Liver (tissue), 9 donors: ENCODE data around the gene CAMSAP2. TPM values are rescaled to one million over a fixed set of nuclear protein-coding genes. Genes with fewer than 3 reads are reported as not detected.

Source experiments
- DNase-seq: peaks from one replicate; pipeline ENCODE4 v3.0.0-alpha.2; 2017; ENCODE audit warnings: low spot score
- H3K27ac ChIP-seq, 2 donors: one replicate each; pipeline ENCODE4 v1.7.0; 2013; ENCODE audit warnings: inconsistent platforms in 2 of 2, low read length in 2 of 2, control low read depth in 1 of 2, low read depth in 1 of 2, mild to moderate bottlenecking in 1 of 2
- H3K27me3 ChIP-seq, 4 donors: one replicate each; pipeline versions ENCODE4 v1.6.1 to v1.7.0; 2013; ENCODE audit warnings: low read length in 3 of 4, inconsistent platforms in 1 of 4, mild to moderate bottlenecking in 1 of 4, moderate library complexity in 1 of 4; ENCODE audit not compliant: control insufficient read depth in 4 of 4, insufficient read depth in 4 of 4
- H3K36me3 ChIP-seq, 4 donors: one replicate each; pipeline versions ENCODE4 v1.6.1 to v1.7.0; 2013; ENCODE audit warnings: low read length in 3 of 4, mild to moderate bottlenecking in 3 of 4, low read depth in 1 of 4, moderate library complexity in 1 of 4; ENCODE audit not compliant: control insufficient read depth in 4 of 4, insufficient read depth in 3 of 4
- H3K4me1 ChIP-seq, 4 donors: one replicate each; pipeline versions ENCODE4 v1.6.1 to v1.7.0; 2013; ENCODE audit warnings: low read length in 3 of 4, mild to moderate bottlenecking in 3 of 4, moderate library complexity in 1 of 4; ENCODE audit not compliant: control insufficient read depth in 4 of 4, insufficient read depth in 4 of 4
- H3K4me3 ChIP-seq, 3 donors: one replicate each; pipeline versions ENCODE4 v1.6.1 to v1.7.0; 2013; ENCODE audit warnings: low read length in 3 of 3, control low read depth in 1 of 3, low read depth in 1 of 3, mild to moderate bottlenecking in 1 of 3
- H3K9ac ChIP-seq, 2 donors: one replicate each; pipeline ENCODE4 v1.7.0; 2013; ENCODE audit warnings: low read length in 2 of 2, mild to moderate bottlenecking in 2 of 2, moderate library complexity in 2 of 2, control low read depth in 1 of 2, low read depth in 1 of 2
- H3K9me3 ChIP-seq, 4 donors: one replicate each; pipeline versions ENCODE4 v1.6.1 to v1.7.0; 2013; ENCODE audit warnings: low read length in 3 of 4; ENCODE audit not compliant: control insufficient read depth in 4 of 4
- EGR1 ChIP-seq, 2 donors: IDR thresholded peaks; 2 replicates each; pipeline ENCODE4 v1.6.1; 2016 to 2018; ENCODE audit warnings: antibody characterized with exemption in 2 of 2, low read depth in 2 of 2
- FOXA1 ChIP-seq: IDR thresholded peaks from 2 replicates; pipeline ENCODE4 v1.6.1; 2016; ENCODE audit warnings: antibody characterized with exemption
- FOXA2 ChIP-seq: IDR thresholded peaks from 2 replicates; pipeline ENCODE4 v1.6.1; 2016; ENCODE audit warnings: antibody characterized with exemption
- GABPA ChIP-seq, 2 donors: IDR thresholded peaks in 1 of 2; conservative IDR thresholded peaks in 1 of 2; 2 replicates each; pipeline ENCODE4 v1.6.1; 2016; ENCODE audit warnings: antibody characterized with exemption in 2 of 2, mild to moderate bottlenecking in 1 of 2, moderate library complexity in 1 of 2
- HNF4A ChIP-seq, 2 donors: conservative IDR thresholded peaks; 2 replicates each; pipeline ENCODE4 v1.6.1; 2016; ENCODE audit warnings: antibody characterized with exemption in 2 of 2, mild to moderate bottlenecking in 2 of 2
- HNF4G ChIP-seq: IDR thresholded peaks from 2 replicates; pipeline ENCODE4 v1.6.1; 2016; ENCODE audit warnings: antibody characterized with exemption
- JUND ChIP-seq, 2 donors: IDR thresholded peaks; 2 replicates each; pipeline ENCODE4 v1.6.1; 2016; ENCODE audit warnings: antibody characterized with exemption in 2 of 2
- NR2F2 ChIP-seq: IDR thresholded peaks from 2 replicates; pipeline ENCODE4 v1.6.1; 2016; ENCODE audit warnings: antibody characterized with exemption
- RAD21 ChIP-seq, 2 donors: IDR thresholded peaks; 2 replicates each; pipeline ENCODE4 v1.6.1; 2016; ENCODE audit warnings: antibody characterized with exemption in 2 of 2, mild to moderate bottlenecking in 2 of 2
- RXRA ChIP-seq, 2 donors: IDR thresholded peaks; 2 replicates each; pipeline ENCODE4 v1.6.1; 2017 to 2018; ENCODE audit warnings: antibody characterized with exemption in 2 of 2, mild to moderate bottlenecking in 1 of 2
- SP1 ChIP-seq: IDR thresholded peaks from 2 replicates; pipeline ENCODE4 v1.6.1; 2018; ENCODE audit warnings: antibody characterized with exemption, mild to moderate bottlenecking
- TAF1 ChIP-seq: conservative IDR thresholded peaks from 2 replicates; pipeline ENCODE4 v1.6.1; 2016; ENCODE audit warnings: antibody characterized with exemption, mild to moderate bottlenecking
- YY1 ChIP-seq: IDR thresholded peaks from 2 replicates; pipeline ENCODE4 v1.6.1; 2016; ENCODE audit warnings: antibody characterized with exemption, mild to moderate bottlenecking
- WGBS: extraction: QIAGEN DNeasy Blood & Tissue Kit; methylation state at CpG from one replicate; pipeline ENCODE4 v1.1.7; 2013; 5-methylcytosine and 5-hydroxymethylcytosine counted together
- polyA plus RNA-seq, 2 donors: library from polyadenylated mRNA; stranded (reverse) in 1 of 2; unstranded in 1 of 2; fragments of 200-250 nt in 1 of 2; fragments of >200 nt in 1 of 2; fragmentation: Nextera tagmentation in 1 of 2; extraction: Ambion mirVana in 1 of 2; gene quantifications; one replicate each; pipeline versions ENCODE4 v1.2.1 to v1.2.3, GENCODE V29; 2013 to 2015
- total RNA-seq, 2 donors: library from RNA; depleted of rRNA; stranded (reverse); fragments of >200 nt; gene quantifications; one replicate each; pipeline ENCODE4 v1.2.3, GENCODE V29; 2014
- TF ChIP-seq, protein P1 (sequence below): IDR thresholded peaks from 2 replicates; pipeline ENCODE4 v1.6.1; 2016; ENCODE audit warnings: antibody characterized with exemption
- TF ChIP-seq, protein P2 (sequence below): fragments of 150-350 bp; IDR thresholded peaks from 2 replicates; pipeline ENCODE4 v1.5.1; 2017; ENCODE audit warnings: improper control_type of control experiment, low read depth, low read length; ENCODE audit not compliant: missing input control
- TF ChIP-seq, protein P3 (sequence below): IDR thresholded peaks from 2 replicates; pipeline ENCODE4 v1.6.1; 2016; ENCODE audit warnings: antibody characterized with exemption
- TF ChIP-seq, protein P4 (sequence below): IDR thresholded peaks from 2 replicates; pipeline ENCODE4 v1.6.1; 2016; ENCODE audit warnings: antibody characterized with exemption
- donor health status: healthy.
- donor health status: healthy.
- donor health status: healthy.
- donor health status: healthy.
- donor health status: healthy.

Gene CAMSAP2
- total and polyA plus RNA-seq, 4 donors = 1.9 to 8.6 (median 3.5) TPM

DNA sequence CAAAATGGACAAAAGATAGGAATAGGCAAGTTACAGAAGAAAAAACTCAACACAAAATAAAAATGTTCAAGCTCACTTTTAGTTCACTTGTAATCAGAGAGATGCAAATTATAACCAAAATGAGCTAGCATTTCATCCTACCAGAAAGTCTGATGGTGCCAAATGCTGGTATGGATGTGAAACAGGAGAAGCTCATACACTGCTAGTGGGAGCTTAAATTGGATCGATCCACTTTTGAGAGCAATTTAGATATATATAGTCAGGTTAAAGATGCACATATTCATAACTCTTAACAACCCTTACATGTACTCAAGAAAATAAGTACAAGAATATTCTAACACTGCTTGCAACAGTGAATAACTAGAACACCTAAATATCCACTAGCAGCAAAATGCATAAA, 18.5 kb upstream of the CAMSAP2 start:
- Histone ChIP-seq H3K9me3 (no peaks in the 10 kb centered on the region), H3K4me3 (no peak overlapping the region), H3K9ac (no peak overlapping the region), H3K36me3 (no peaks in the 10 kb centered on the region), H3K27ac (no peak overlapping the region), H3K27me3 (no peaks in the 10 kb centered on the region), H3K4me1 (no peaks in the 10 kb centered on the region)
- 92% methylated on average over 1 of the region's 1 CpG for WGBS
- TF ChIP-seq JUND (IDR thresholded peaks at IDR 0.05) = no peak
- no peak for TF ChIP-seq GABPA (IDR thresholded peaks at IDR 0.05 in 1 of 2, conservative IDR thresholded peaks at IDR 0.05 in 1 of 2)
- no peak for TF ChIP-seq SP1
- TF ChIP-seq, protein P1, sequence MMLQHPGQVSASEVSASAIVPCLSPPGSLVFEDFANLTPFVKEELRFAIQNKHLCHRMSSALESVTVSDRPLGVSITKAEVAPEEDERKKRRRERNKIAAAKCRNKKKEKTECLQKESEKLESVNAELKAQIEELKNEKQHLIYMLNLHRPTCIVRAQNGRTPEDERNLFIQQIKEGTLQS = no peak
- no peak for TF ChIP-seq RAD21 (IDR thresholded peaks at IDR 0.05)
- TF ChIP-seq NR2F2 = no peak
- TF ChIP-seq, protein P2, sequence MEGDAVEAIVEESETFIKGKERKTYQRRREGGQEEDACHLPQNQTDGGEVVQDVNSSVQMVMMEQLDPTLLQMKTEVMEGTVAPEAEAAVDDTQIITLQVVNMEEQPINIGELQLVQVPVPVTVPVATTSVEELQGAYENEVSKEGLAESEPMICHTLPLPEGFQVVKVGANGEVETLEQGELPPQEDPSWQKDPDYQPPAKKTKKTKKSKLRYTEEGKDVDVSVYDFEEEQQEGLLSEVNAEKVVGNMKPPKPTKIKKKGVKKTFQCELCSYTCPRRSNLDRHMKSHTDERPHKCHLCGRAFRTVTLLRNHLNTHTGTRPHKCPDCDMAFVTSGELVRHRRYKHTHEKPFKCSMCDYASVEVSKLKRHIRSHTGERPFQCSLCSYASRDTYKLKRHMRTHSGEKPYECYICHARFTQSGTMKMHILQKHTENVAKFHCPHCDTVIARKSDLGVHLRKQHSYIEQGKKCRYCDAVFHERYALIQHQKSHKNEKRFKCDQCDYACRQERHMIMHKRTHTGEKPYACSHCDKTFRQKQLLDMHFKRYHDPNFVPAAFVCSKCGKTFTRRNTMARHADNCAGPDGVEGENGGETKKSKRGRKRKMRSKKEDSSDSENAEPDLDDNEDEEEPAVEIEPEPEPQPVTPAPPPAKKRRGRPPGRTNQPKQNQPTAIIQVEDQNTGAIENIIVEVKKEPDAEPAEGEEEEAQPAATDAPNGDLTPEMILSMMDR = no peak
- no peak for TF ChIP-seq HNF4A (conservative IDR thresholded peaks at IDR 0.05)
- TF ChIP-seq, protein P3, sequence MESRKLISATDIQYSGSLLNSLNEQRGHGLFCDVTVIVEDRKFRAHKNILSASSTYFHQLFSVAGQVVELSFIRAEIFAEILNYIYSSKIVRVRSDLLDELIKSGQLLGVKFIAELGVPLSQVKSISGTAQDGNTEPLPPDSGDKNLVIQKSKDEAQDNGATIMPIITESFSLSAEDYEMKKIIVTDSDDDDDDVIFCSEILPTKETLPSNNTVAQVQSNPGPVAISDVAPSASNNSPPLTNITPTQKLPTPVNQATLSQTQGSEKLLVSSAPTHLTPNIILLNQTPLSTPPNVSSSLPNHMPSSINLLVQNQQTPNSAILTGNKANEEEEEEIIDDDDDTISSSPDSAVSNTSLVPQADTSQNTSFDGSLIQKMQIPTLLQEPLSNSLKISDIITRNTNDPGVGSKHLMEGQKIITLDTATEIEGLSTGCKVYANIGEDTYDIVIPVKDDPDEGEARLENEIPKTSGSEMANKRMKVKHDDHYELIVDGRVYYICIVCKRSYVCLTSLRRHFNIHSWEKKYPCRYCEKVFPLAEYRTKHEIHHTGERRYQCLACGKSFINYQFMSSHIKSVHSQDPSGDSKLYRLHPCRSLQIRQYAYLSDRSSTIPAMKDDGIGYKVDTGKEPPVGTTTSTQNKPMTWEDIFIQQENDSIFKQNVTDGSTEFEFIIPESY = no peak
- TF ChIP-seq FOXA2 = no peak
- TF ChIP-seq RXRA (IDR thresholded peaks at IDR 0.05) = no peak
- TF ChIP-seq TAF1 = no peak
- DNase-seq = no peak

DNA sequence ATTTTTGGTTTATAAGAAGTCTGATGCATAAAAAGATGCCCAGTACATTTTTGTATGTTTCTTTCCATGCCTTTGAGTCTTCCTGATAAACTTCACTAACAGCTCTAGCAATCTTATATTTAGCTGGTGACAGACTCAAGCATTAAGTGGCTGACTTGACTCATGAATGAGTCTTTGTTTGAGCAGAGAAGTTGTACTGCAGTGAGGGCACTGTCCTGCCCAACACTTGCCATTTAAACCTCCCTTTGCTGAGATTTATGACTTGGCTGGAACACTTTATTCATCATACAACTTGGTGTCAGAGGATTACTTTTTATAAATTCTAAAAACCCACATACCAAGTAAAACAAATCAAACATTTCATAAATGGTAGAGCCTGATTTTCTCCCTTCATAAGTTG, 14.6 kb upstream of the CAMSAP2 start:
- Histone ChIP-seq H3K27me3 (no peaks in the 10 kb centered on the region), H3K4me1 (no peaks in the 10 kb centered on the region), H3K4me3 (no peak overlapping the region), H3K9ac (no peak overlapping the region), H3K27ac (no peak overlapping the region), H3K36me3 (no peaks in the 10 kb centered on the region), H3K9me3 (no peaks in the 10 kb centered on the region)
- DNase-seq = no peak
- TF ChIP-seq, protein P1 = no peak
- no peak for TF ChIP-seq SP1
- TF ChIP-seq, protein P4, sequence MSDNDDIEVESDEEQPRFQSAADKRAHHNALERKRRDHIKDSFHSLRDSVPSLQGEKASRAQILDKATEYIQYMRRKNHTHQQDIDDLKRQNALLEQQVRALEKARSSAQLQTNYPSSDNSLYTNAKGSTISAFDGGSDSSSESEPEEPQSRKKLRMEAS = no peak
- no peak for TF ChIP-seq HNF4G
- TF ChIP-seq FOXA2 = no peak
- no peak for TF ChIP-seq EGR1 (IDR thresholded peaks at IDR 0.05; ENCODE audit: low read depth in 2 of 2)
- TF ChIP-seq TAF1 = no peak
- TF ChIP-seq JUND (IDR thresholded peaks at IDR 0.05) = no peak
- TF ChIP-seq RXRA (IDR thresholded peaks at IDR 0.05) = no peak
- TF ChIP-seq, protein P2 = no peak
- no peak for TF ChIP-seq FOXA1
- TF ChIP-seq HNF4A (conservative IDR thresholded peaks at IDR 0.05) = no peak
- TF ChIP-seq, protein P3 = no peak
- no peak for TF ChIP-seq RAD21 (IDR thresholded peaks at IDR 0.05)
- no peak for TF ChIP-seq YY1
